ENCODE results near the gene ETV5.

ETV5 gene

GRCh38 chr3:186151077-186151971 is 42.4 kb upstream of the ETV5 start:
- Histone ChIP-seq H2AFZ (ENCODE audit: low read depth) (no peak overlapping the region), H4K20me1 (ENCODE audit: insufficient read depth) (no peaks in the 10 kb centered on the region), H3K9ac (no peak overlapping the region), H3K4me3 (IDR thresholded peaks at IDR 0.05; ENCODE audit: insufficient read depth, low read depth, low read length) (no peak overlapping the region), H3K27ac (no peak overlapping the region), H3K4me1 (ENCODE audit: low read depth, poor library complexity, severe bottlenecking) (no peaks in the 10 kb centered on the region), H3K4me2 (no peak overlapping the region), H3K27me3 (ENCODE audit: insufficient read depth, low read depth) (no peaks in the 10 kb centered on the region), H3K36me3 (ENCODE audit: insufficient read depth) (no peaks in the 10 kb centered on the region), H3K79me2 (ENCODE audit: insufficient read depth, low read depth) (no peaks in the 10 kb centered on the region)
- TF ChIP-seq CTCF (conservative IDR thresholded peaks at IDR 0.05; ENCODE audit: low read depth, low read length): no peak

GRCh38 chr3:186150041-186150830 is 41.3 kb upstream of the ETV5 start:
- no peak overlapping the region for H3K9ac ChIP-seq
- no peaks in the 10 kb centered on the region for H3K36me3 ChIP-seq (ENCODE audit: insufficient read depth)
- no peaks in the 10 kb centered on the region for H3K4me1 ChIP-seq (ENCODE audit: low read depth, poor library complexity, severe bottlenecking)
- H3K4me3 ChIP-seq (IDR thresholded peaks at IDR 0.05; ENCODE audit: insufficient read depth, low read depth, low read length): no peak overlapping the region
- H4K20me1 ChIP-seq (ENCODE audit: insufficient read depth): no peaks in the 10 kb centered on the region
- TF ChIP-seq CTCF (conservative IDR thresholded peaks at IDR 0.05; ENCODE audit: low read depth, low read length): no peak
- no peak overlapping the region for H3K27ac ChIP-seq
- H3K27me3 ChIP-seq (ENCODE audit: insufficient read depth, low read depth): no peaks in the 10 kb centered on the region
- no peaks in the 10 kb centered on the region for H3K79me2 ChIP-seq (ENCODE audit: insufficient read depth, low read depth)
- no peak overlapping the region for H2AFZ ChIP-seq (ENCODE audit: low read depth)
- no peak overlapping the region for H3K4me2 ChIP-seq

GRCh38 chr3:186149319-186149960 is 40.6 kb upstream of the ETV5 start:
- Histone ChIP-seq H3K36me3 (ENCODE audit: insufficient read depth) (no peaks in the 10 kb centered on the region), H3K79me2 (ENCODE audit: insufficient read depth, low read depth) (no peaks in the 10 kb centered on the region), H3K9ac (no peak overlapping the region), H3K4me3 (IDR thresholded peaks at IDR 0.05; ENCODE audit: insufficient read depth, low read depth, low read length) (no peak overlapping the region), H3K4me2 (no peak overlapping the region), H4K20me1 (ENCODE audit: insufficient read depth) (no peaks in the 10 kb centered on the region), H3K27me3 (ENCODE audit: insufficient read depth, low read depth) (no peaks in the 10 kb centered on the region), H3K4me1 (ENCODE audit: low read depth, poor library complexity, severe bottlenecking) (no peaks in the 10 kb centered on the region), H3K27ac (no peak overlapping the region), H2AFZ (ENCODE audit: low read depth) (no peak overlapping the region)
- no peak for TF ChIP-seq CTCF (conservative IDR thresholded peaks at IDR 0.05; ENCODE audit: low read depth, low read length)

GRCh38 chr3:186144257-186144656 is 35.4 kb upstream of the ETV5 start:
- H4K20me1 ChIP-seq (ENCODE audit: insufficient read depth): no peaks in the 10 kb centered on the region
- H3K36me3 ChIP-seq (ENCODE audit: insufficient read depth): no peaks in the 10 kb centered on the region
- peaks cover 4% of the 10 kb centered on the region for H3K4me1 ChIP-seq (ENCODE audit: low read depth, poor library complexity, severe bottlenecking)
- H3K27me3 ChIP-seq (ENCODE audit: insufficient read depth, low read depth): no peaks in the 10 kb centered on the region
- no peak overlapping the region for H3K4me3 ChIP-seq (IDR thresholded peaks at IDR 0.05; ENCODE audit: insufficient read depth, low read depth, low read length)
- no peak overlapping the region for H3K4me2 ChIP-seq
- TF ChIP-seq CTCF (conservative IDR thresholded peaks at IDR 0.05; ENCODE audit: low read depth, low read length): no peak
- H3K27ac ChIP-seq: no peak overlapping the region
- no peak overlapping the region for H3K9ac ChIP-seq
- H2AFZ ChIP-seq (ENCODE audit: low read depth): no peak overlapping the region
- no peaks in the 10 kb centered on the region for H3K79me2 ChIP-seq (ENCODE audit: insufficient read depth, low read depth)
